GM21423 (cell line): ENCODE measurements around the gene AIPL1.

Source experiments
- ATAC-seq: cut with Tn5 transposase; IDR thresholded peaks from one replicate; pipeline ENCODE4 v1.9.1; 2021; ENCODE audit warnings: mild to moderate bottlenecking, moderate library complexity; ENCODE audit not compliant: unreplicated experiment

AIPL1 gene

DNA sequence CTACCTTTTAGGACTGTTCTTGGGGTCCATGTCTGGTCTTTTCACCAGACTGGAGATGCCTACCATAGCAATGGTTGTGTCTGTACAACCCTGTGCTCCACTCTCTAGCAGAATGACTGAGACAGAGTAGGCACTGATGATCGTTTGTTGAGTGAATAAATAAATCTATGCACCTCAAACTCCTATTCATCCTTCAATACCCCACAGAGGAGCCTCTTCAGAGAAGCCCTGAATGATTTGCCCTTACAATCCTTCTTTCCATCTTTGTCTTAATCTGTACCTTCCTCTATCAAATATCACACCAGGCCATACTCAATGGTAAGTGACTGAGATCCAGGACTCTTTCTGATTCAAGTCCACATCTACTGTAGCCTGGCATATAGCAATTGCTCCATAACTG lies 32.6 kb upstream of the AIPL1 start:
- no peak for ATAC-seq

DNA sequence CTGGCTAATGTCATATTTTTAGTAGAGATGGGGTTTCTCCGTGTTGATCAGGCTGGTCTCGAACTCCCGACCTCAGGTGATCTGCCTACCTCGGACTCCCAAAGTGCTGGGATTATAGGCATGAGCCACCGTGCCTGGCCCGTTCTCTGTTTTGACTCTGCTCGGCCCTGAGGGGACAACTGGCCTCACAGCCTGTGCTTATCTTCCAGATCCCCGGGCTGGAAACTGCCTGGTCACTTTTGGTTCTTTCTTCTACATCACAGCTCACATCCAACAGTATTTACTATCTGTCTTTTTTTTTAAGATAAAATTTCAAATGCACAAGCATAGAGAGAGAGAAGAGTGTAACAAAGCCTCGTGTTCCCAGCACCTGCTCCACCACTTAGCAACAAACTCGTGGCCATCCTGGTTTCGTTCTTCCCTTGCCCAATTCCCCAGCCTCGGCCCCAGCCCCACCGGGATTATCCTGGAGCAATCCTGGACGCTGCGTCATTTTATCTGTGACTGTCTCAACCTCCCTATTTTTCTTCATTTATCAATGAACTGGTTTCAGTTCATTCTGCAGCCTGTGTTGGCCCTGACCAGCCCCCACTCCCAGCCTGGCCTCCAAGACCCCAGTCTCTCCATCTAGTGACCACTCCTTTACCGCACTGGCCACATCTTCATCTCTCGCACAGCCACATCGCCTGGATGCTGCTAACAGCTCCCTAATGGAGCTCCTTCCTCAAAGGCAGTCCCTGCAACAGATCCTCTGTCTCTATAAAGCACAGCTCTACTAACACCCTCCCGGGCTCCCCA lies 30.5 kb upstream of the AIPL1 start:
- no peak for ATAC-seq

DNA sequence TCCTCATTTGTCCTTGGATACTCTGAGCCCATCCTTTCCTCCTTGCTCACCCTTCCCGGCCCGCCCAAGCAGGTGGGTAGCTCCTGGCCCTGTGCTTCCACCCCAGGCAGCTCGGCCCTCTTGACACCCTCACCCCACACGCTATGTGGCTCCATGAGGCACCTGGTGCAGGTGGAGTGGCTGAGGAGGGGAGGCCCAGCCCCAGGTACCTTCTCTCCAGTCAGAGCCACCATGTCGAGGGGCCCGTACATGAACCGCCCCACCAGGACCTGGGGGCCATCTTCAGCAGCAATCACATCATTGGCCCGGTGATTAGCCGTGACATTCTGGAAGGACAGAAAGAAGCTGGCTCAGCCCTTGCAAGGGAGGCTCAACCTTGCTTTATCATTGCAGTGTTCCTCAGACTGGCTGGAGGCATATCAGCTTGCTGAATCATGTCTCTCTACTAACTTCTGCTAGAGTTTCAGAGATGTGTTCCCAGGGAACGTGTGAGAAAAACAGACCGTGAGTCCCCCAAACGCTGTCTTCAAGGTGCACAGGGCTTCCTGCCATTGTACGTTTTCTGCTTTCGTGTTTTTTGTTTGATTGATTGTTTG lies 29.6 kb upstream of the AIPL1 start:
- no peak for ATAC-seq

GRCh38 chr17:6463616-6464445 lies 28.9 kb upstream of the AIPL1 start:
- ATAC-seq = no peak

- no peak for ATAC-seq
These were observed 27.8 kb upstream of the AIPL1 start for GRCh38 chr17:6462692-6463091.

GRCh38 chr17:6461792-6462524 lies 27.0 kb upstream of the AIPL1 start:
- no peak for ATAC-seq

GRCh38 chr17:6461246-6461645 lies 26.3 kb upstream of the AIPL1 start:
- ATAC-seq = no peak

DNA sequence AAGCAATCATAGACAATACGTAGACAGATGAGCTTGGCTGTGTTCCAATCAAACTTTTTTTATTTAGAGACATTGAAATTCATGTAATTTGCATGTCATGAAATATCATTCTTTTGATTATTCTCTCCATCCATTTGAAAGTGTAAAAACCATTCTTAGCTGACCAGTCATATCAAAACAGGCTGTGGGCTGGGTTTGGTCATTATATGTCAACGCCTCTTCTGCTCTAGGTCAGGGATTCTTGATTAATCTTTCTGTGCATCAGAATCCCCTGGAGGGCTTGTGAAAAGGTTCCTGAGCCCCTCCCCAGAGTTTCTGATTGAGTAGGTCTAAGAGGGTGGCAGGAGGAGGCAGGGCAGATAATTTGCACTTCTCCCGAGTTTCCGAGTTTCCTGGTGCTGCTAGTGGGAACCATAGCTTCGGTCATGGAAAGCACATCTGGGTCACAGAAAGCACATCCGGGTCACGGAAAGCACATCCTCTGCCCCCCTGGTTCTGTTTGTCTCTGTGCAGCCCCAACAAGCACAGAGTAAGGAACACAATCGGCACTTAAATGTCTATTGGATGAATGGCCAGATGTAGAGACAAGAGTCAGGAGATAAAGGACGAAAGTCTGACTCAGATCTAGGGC lies 25.7 kb upstream of the AIPL1 start:
- no peak for ATAC-seq

GRCh38 chr17:6458460-6458950 lies 23.6 kb upstream of the AIPL1 start:
- ATAC-seq = no peak

GRCh38 chr17:6457688-6458459 lies 23.0 kb upstream of the AIPL1 start:
- ATAC-seq = no peak

DNA sequence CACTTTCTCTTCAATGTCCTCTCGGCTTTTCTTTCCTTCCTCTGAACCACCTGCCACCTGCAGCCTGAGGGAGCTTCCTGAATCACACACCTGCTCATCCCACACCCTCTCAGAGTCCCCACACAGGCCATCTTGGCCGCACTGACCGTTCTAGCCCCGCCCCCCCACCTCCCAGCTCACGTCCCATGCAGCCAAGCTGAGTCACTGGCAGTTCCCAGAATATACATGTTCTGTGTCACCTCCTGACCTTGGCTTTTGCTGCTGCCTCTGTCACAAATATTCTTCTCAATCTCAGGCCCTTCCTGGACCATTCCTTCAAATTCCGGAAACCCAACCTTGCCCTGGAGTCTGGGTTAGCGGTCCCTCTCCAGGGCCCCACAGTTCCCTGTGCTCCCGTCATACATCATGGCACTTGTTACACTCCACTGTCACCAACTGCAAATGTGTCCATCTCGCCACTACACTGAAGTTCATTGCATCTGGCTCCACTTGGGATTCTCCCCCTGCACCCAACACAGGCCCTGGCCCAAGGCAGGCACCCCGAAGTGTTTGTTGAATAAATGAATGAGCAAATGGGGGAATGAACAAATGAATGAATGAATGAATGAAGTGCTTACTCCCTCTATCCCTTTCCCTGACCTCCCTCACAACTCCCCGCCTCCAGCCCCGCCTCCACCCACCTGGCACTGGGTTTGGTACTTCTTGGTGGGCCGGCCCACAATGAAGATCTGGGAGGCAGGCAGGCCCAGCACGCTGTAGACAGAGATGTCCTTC lies 22.2 kb upstream of the AIPL1 start:
- ATAC-seq = no peak

DNA sequence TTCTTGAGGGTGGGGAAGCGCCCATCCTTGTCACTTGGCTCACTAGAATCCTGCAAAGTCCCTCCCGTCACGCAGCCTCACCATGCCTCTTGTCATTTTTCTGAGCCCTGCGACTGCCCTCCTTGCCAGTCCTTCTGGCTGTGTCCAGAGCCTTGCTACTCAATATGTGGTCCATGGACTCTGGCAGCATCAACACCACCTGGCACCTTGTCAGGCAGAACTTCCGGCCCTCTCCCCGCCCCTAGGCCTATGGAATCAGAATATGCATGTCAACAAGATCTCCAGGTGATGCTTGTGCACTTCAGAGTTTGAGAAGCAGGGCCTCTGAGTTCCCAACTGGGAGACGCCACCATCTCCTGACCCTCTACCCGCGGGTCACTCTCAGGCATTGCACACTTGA lies 21.4 kb upstream of the AIPL1 start:
- no peak for ATAC-seq

DNA sequence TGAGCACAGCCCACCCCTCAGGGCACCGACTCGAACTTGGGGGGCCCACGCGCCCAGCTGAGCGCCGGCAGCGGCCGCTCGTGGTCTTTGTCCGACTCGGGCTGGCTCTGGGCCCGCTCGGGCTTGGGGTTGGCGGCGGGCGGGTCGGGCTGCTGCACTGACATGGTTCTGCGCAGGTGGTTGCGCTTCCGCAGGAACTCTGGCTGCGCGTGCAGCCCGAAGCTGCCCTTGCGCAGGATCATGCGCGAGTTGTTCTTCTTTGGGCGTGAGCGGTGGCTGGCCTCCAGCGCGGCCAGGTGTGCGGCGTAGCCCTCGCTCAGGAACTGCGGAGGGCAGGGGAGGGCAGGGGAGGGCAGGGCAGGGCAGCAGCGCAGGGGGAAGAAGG lies 20.4 kb upstream of the AIPL1 start:
- no peak for ATAC-seq

DNA sequence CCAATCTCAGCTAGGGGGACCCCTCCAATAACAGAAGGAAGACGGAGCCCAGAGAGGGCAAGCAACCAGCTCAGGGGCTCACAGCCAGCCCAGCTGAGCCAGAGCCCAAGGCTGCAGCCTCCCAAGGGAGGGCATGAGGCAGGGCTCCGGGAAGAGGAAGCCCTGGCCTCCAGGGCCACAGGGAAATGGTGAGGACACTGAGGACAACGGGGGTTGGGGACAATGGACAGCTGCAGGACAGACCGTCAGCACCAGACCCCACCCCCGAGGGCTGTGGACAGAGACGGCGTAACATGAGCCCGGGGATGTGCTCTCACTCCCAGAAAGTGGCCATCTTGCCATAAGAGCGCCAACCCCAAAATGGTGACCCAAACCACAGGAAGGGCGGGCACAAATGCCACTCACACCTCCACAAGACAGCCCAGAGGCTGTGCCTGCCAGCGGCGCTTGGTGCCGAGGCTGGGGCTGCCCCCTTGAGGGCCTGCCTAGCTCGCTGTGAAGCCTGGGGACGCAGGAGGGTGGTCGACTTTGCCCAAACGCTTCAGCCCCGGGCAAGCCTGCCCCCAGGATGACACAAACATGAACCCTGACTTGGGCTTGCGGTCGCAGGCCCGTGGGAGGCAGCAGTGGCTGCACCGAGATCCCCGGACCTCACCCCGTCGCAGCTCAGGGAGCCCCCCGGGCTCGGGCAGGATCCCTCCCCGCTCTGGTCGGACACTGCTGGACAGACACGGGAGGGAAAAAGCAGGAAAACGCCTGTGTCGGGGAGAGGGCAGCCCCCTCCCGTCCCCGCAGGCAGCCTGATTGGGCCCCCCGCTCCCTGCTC lies 19.8 kb upstream of the AIPL1 start:
- no peak for ATAC-seq

GRCh38 chr17:6453279-6454024 lies 18.5 kb upstream of the AIPL1 start:
- no peak for ATAC-seq

DNA sequence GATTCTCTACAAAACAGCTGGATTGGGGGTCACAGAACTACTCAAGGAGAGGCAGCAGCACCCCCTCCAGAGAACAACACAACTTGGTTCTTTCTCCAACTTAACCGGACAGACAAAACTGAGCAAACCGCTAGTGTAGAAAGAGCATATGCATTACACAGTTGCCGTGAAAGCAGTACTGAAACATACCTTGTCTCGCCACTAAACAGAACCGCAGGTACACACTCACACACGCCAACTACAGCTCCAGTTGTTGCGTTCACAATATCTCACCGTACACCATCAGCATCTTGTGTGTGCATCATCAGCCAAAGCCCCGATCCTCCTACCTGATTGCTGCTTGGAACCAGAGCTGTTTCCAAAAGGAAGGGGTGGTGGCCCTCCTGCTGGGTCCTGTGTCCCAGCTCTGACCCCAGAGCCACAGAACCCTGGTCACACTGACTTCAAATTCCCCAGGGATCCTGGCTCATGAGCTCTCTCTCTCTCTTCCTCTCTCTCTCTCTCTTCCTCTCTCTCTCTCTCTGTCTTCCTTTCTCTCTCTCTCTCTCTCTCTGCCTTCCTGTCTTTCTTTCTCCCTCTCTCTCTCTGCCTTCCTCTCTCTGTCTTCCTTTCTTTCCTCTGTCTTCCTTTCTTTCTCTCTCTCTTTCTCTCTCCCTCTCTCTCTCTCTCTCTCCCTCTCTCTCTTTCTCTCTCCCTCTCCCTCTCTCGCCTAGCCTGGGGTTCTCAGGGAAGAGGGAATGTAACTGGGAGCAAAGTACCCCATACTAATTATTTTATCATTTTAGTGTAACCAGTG lies 17.7 kb upstream of the AIPL1 start:
- no peak for ATAC-seq
